ENCODE measurements around the gene CYB5A. TPM values are rescaled to one million over a fixed set of nuclear protein-coding genes. Genes with fewer than 3 reads are reported as not detected.

CYB5A gene
- polyA plus RNA-seq, 3 donors = 280 to 335 (median 290) TPM

DNA sequence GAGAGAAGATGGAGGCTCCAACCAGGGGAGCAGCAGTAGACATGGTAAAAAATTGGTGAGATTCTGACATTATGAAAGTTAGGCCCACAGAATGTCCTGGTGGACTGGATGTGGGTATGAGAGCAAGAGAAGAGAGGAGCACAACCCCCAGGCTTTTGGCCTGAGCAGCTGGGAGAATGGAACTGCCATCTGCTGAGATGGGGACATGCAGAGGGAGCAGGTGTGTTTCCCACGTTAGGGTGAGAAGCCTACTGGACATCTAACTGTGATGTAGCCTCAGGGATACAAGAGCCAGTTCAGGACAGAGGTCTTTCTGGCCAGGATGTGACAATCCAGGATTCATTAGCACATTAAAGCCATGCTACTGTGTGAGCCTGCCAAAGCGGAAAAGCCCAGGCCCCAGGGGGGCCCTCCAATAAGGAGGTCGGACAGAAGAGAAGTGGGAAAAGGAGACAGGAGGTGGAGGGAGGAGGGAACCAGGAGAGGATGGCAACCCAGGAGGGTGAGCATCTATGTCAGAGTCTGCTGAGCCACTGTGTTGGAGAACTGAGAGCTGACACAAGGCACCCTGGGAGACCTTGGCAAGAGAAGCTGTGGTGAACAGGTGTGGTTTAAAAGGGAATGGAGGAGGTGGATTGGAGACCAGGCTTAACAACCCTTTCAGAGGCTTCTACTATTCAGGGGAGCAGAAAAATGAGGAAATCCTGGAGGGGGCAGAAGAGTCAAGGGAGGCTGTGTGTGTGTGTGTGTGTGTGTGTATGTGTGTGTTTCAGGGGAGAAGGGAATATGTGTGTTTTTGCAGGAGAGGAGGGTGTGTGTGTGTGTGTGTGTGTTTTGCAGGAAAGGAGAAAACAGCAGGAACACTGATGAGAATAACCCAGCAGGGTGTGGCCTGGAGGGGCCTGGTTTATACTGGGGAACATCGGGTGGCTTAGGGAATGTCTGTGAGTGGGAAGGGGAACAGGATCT, 10.5 kb downstream of the CYB5A start:
- DNase-seq = no peak

GRCh38 chr18:74278983-74279382, 12.8 kb downstream of the CYB5A start:
- no peak for DNase-seq

- DNase-seq = no peak
These were observed 13.7 kb downstream of the CYB5A start for GRCh38 chr18:74278058-74278457.

DNA sequence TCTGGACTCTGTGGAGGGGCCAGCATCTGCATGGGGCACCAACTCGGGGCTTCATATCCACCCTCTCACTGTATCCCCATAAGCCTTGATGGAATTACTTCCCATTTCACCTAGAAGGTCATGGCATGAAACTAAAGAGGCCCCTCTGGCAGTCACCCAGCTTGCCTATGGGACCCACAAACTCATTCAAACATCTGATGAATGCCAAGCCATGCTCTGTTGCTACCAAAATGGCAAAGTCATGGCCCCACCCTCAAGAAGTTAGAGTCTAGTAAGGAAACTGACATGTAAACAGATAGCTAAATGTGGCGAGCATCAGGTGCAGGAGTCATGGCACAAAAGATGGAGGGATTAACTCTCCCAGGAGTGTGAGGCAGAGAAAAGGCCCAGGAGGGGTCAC, 14.5 kb downstream of the CYB5A start:
- DNase-seq = no peak

GRCh38 chr18:74276609-74277008, 15.2 kb downstream of the CYB5A start:
- no peak for DNase-seq

DNA sequence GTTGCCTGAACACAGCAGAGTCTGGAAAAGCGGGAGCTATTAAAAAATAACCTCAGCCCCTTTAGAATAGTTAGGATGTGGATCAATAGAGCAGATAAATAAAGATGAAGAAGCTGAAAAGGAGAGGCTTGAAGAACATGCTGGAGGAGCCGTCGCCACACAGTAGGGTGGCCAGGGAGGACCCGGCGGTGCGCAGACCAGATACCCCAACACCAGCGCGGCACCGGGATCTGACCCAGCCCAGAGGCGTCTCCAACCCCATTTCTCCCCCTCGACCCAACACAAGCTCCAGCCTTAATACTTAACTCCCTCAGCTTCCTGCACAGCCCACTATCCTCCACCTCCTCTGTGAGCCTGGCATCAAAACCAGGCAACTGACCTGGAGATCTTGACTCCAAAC, 16.0 kb downstream of the CYB5A start:
- no peak for DNase-seq

DNA sequence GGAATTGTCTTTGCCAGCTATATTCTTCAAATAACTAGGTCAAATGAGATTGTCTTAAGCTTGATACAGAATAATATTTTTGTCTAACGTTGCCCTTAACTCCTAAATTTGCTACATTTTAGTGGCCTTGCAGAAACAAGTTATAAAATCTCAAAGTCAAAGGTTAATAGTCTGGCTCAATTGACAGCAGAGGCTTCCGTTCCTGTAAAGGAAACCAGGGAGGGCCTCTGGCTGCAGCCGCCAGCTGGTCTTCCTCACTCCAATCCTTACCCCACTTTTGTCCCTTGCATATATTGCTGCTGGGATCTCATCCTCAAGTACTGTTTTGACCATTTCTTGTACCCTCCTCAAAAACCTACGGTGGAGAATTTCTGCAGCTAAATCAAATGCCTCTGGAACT, 17.1 kb downstream of the CYB5A start:
- DNase-seq = no peak

DNA sequence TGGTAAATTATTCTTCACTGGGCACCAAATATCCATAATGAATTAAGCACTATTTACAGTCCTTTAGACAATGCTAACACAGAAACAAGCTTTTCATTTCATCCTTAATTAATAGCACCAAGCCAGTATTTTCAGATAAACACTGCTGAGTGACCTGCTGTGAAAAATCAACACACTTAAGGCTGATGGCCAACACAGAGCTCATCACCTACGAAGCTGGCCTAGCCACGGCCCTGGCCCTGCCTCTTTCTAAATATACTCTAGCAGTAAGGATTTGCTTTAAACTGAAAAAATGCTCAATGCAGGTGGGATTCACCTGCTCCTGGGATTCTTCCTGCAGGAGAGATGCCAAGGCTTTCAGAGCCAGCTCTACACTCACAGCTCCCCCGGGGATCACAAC, 18.4 kb downstream of the CYB5A start:
- no peak for DNase-seq

- DNase-seq = no peak
These were observed 20.1 kb downstream of the CYB5A start for GRCh38 chr18:74271635-74272034.

- no peak for DNase-seq
These were observed 22.7 kb downstream of the CYB5A start for GRCh38 chr18:74268933-74269620.

DNA sequence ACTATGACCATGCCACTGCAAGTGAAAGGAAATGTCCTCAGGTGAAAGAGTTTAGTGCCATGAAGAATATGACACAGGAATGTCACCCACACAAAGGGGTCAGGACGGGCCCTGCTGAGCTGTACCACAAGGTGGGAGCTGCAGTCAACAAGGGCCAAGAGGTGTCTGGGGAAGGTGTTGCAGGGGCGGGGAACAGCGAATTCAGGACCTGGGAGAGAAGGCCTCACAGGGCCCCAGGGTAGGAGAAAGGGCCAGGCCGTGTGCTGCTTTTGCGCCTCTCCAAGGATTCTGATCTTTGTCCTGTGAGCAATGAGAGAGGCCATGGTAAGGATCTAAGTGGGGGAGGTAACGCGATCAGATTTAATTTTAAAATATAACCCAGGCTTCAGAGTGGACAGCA, 23.6 kb downstream of the CYB5A start:
- no peak for DNase-seq

DNA sequence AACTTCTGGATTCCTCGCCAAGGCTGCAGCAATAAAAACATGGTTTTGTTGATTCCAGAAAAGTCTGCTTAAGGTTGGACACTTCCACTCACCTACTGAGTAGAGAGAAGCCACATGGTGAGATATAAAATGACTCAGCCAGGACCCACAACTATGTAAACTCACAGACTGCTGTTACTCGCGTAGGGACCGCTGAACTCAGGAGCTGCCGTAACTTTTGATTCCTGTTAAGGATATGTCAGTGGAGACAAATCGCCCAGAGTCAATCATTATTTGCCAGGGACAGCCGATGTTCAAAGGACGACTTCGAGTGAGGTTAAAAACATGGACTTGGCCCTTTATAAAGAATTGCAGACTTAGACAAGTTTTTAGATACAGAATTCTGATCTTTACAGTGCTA, 25.6 kb downstream of the CYB5A start:
- DNase-seq = no peak

DNA sequence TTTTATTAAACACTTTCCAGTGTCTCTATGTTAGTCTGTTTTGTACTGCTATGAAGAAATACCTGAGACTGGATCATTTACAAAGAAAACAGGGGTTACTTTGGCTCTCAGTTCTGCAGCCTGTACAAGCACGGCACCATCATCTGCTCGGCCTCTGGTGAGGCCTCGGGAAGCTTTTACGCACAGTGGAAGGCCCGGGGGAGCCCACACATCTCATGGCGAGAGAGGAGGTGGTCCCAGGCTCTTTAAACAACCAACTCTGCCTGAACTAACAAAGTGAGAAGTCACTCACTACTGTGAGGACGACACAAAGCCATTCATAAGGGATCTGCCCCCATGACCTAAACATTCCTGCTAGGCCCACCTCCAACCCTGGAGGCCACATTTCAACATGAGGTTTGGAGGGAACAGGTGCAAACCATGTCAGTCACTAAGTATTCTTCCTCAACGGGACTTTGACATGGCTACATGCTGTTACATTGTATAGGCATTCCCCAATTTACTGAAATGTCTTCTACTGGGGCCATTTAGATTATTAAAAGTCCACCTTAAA, 26.1 kb downstream of the CYB5A start:
- DNase-seq = no peak

- DNase-seq = no peak
These were observed 27.3 kb downstream of the CYB5A start for GRCh38 chr18:74264303-74265020.

DNA sequence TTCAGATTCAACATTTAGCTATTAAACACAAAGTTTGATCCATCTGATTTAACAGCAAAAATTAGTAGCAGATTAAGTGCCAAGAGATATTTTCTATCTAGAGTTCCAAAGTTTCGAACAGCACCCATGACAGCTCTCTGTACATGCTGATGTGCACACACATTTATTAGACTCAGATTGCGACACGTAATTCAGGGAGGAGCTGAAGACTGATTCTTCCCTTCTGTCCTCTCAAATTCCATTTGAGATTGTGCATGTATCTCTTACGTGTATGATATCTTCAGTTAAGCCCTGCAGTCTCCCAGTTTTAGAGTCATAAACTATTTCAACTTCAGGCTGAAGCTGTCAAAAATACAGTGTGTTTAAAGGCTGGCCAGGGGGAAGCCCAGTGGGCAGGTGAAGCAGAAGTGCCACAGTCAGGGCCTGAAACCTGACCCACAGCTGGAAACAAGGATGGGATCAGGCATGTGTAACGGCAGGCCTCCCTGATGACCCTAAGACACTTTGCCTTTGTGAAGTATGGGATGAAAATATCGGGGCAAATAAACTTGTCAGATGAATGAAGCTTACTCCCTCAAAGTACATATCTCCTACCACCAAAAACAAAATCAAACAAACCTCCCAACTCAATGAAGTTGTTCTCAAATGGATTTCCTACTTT, 30.6 kb downstream of the CYB5A start:
- no peak for DNase-seq

- no peak for DNase-seq
These were observed 32.4 kb downstream of the CYB5A start for GRCh38 chr18:74259347-74259746.

- no peak for DNase-seq
These were observed 34.7 kb downstream of the CYB5A start for GRCh38 chr18:74257083-74257482.

DNA sequence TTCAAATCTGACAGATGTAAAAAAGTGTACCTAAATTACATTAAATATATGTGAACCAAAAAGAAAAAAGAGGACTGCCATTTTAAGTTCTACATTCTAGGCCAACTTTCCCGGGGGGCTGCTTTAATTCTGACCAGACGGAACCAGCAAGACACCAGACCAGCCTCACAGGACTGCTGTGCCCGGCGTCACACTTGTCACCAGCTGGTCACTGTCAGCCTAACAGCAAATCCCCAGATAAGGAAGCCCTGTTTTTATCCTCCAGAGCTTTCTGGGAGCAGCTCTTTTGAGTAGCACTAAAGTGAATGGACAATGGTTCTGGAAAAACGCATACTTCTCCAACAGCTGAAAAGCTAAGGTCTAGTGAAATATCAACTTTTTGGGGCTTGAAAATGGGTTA, 35.6 kb downstream of the CYB5A start:
- no peak for DNase-seq

GRCh38 chr18:74255131-74255616, 36.6 kb downstream of the CYB5A start:
- no peak for DNase-seq

DNA sequence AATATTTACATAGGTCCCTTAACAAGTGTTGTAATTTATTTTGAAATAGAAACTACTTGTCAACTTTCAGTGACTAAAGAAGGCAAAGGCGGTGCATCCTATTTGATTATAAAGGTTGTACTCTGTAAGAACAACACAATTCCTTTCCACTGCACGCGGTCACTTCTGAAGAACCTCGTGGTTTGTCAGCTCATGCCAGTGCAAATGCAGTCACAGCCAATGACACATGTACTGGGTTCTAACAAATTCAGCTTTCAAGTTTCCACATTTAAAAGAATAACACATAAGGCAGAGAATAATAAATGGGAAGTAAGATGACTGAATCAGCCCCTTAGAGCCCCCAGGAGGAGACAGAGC, 39.7 kb downstream of the CYB5A start:
- no peak for DNase-seq

DNA sequence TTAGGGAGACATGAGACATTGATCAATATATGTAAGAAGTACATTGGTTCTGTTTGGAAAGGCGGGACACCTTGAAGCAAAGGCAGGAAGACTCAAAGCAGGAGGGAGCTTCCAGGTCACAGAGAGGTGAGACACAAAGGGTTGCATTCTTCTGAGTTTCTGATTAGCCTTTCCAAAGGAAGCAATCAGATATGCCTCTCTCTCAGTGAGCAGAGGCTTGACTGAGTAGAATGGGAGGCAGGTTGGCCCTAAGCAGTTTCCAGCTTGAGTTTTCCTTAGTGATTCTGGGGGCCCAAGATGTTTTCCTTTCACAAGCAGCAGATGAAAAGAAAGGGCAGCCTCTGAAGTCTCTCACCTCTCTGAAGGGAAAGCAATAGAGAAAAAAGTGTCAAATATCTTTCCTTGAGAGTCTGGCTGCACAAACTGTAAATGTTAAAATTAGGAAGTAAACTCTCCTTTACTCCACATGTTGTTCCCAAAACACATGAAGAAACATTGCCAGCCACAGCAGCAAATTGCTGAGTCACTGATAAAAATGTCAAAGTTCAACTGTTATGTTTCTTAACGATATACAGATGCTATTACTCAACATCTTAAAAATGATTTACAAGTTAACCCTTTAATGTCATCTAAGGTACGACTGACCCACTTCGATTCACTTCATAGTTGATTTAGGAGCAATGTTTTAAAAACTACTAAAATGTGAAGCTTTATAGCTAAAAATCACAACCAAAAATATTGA, 40.3 kb downstream of the CYB5A start:
- DNase-seq = no peak
